Activated T-helper 1 cell treated with anti-CD3 and anti-CD28 coated beads, Interleukin-2, amount 50 U/mL, for 16 hours (primary cell): ENCODE measurements around the gene C1QL4.
"Not testable (repeated sequence)": the region's sequence is repeated elsewhere in the genome, so short reads cannot be mapped to it uniquely, and the experiment has no call there.

Source experiments
- DNase-seq, 2 donors: peaks; one replicate each; pipeline ENCODE4 v3.0.0-alpha.2; 2020; ENCODE audit warnings: low read depth in 1 of 2, low spot score in 1 of 2

C1QL4 gene

GRCh38 chr12:49336645-49337584 lies at the start of gene C1QL4:
TSS of gene C1QL4 (minus strand) at chr12:49337188. CDS start at chr12:49336477, 711 bp downstream.
- DNase-seq, result peak; percentile 82 to 87

GRCh38 chr12:49380184-49380583 lies 43.2 kb upstream of the C1QL4 start:
- DNase-seq, result not testable (repeated sequence)

GRCh38 chr12:49377386-49377785 lies 40.4 kb upstream of the C1QL4 start:
- DNase-seq, result no peak

- DNase-seq, result no peak
Measured at GRCh38 chr12:49375406-49375805, 38.4 kb upstream of the C1QL4 start.

- no peak for DNase-seq
Measured at GRCh38 chr12:49370539-49370938, 33.6 kb upstream of the C1QL4 start.

- DNase-seq, result no peak
Measured at GRCh38 chr12:49369411-49370145, 32.6 kb upstream of the C1QL4 start.

- DNase-seq, result no peak
Measured at GRCh38 chr12:49368240-49368600, 31.2 kb upstream of the C1QL4 start.

- DNase-seq, result peak in 1 of 2 donors; percentile 65
Measured at GRCh38 chr12:49367381-49368239, 30.6 kb upstream of the C1QL4 start, which contains the start of gene SPATS2. TSS of gene SPATS2 (plus strand) at chr12:49367462. CDS start at chr12:49461013, 93,551 bp downstream.

- peak; percentile 58 to 77 for DNase-seq
Measured at GRCh38 chr12:49366652-49367380, 29.8 kb upstream of the C1QL4 start.

- DNase-seq, result no peak
Measured at GRCh38 chr12:49366096-49366651, 29.2 kb upstream of the C1QL4 start.

- DNase-seq, result no peak
Measured at GRCh38 chr12:49365542-49365941, 28.6 kb upstream of the C1QL4 start.

- DNase-seq, result no peak
Measured at GRCh38 chr12:49364989-49365388, 28.0 kb upstream of the C1QL4 start.

- no peak for DNase-seq
Measured at GRCh38 chr12:49362077-49362476, 25.1 kb upstream of the C1QL4 start.

- no peak for DNase-seq
Measured at GRCh38 chr12:49359671-49360070, 22.7 kb upstream of the C1QL4 start.

GRCh38 chr12:49358483-49359141 lies 21.6 kb upstream of the C1QL4 start:
- DNase-seq, result no peak

- DNase-seq, result no peak
Measured at GRCh38 chr12:49357103-49357678, 20.2 kb upstream of the C1QL4 start.

GRCh38 chr12:49355913-49356312 lies 18.9 kb upstream of the C1QL4 start:
- DNase-seq, result no peak

- no peak for DNase-seq
Measured at GRCh38 chr12:49352351-49352750, 15.4 kb upstream of the C1QL4 start.

GRCh38 chr12:49349266-49349665 lies 12.3 kb upstream of the C1QL4 start:
- DNase-seq, result no peak
